HG02759 (cell line): ENCODE measurements around the gene GSK3B.

ENCODE experiments used
- ATAC-seq: cut with Tn5 transposase; IDR thresholded peaks from one replicate; pipeline ENCODE4 v1.9.1; 2021; ENCODE audit warnings: mild to moderate bottlenecking, moderate library complexity; ENCODE audit not compliant: unreplicated experiment

GSK3B gene

DNA sequence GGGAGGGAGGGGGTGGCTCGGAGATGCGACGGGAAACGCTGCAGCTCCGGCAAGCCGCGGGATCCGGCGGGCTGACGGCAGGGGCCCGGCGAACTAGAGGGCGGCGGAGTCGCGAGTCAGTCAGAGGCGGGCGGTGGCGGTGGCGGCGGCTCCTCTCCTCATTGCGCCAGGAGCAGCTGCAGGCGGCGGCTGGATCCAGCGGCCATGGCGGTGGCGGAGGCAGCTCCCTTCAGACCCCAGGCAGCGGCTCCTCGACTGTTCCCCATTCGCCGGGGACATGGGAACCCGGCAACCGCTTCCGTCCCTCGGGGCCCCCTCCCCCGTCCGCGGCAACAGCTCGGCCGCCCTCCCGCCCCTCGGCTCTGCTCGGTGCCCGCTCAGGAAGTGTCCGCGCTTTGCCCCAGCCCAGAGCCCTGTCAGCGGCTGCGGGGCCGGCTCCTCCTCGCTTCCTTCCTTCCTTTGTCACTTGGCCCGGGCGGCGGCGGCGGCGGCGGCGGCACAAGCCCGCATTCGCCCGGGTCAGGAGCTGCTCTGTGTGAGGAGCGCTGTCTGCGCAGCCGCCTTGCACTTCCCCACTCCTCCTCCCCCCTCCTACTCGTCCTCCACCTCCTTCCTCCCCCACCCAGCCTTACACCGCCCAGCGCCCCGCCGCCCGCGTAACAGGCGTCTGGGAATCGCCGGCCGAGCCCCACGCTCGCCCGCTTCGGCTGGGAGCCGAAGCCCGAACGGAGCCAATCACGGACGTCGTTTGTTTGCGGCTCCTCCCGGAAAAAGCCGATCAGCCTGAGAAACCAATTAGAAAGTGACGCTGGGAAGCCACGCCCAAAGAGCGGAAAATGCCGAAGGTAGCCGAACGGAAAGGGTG, at the start of gene GSK3B:
TSS of gene GSK3B (minus strand) at position 537 of the 865 bp plus-strand sequence. CDS start 1,013 bp downstream, outside the sequence.
- peak; percentile 38 for ATAC-seq

DNA sequence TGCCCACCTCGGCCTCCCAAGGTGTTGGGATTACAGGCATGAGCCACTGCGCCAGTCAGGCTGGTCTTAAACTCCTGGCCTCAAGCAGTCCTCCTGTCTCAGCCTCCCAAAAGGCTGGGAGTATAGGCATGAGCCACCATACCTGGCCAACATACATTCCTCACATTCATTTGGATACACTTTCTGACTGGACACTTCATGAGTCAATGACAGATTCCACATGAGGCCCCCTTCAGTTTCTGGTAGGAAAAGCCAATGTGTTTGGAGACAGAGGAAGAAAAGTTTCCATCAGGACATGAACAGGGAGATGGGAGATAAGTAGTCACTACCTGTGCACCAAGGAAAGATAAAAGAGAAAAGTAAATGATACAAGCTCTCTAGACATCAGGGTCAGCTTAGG, 49.4 kb upstream of the GSK3B start:
- no peak for ATAC-seq

DNA sequence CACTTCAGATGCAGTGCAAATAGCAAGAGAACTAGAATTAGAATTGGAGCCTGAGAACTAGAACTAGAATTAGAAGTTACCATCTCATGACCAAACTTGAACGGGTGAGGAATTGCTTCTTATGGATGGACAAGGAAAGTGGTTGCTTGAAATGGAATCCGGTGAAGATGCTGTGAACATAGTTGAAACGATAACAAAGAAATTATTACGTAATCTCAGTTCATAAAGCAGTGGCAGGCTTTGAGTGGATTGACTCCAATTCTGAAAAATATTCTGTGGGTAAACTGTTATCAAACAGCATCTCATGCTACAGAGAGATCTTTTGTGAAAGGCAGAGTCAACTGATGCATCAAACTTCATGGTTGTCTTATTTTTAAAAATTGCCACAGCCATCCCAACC, 48.0 kb upstream of the GSK3B start:
- ATAC-seq = no peak

DNA sequence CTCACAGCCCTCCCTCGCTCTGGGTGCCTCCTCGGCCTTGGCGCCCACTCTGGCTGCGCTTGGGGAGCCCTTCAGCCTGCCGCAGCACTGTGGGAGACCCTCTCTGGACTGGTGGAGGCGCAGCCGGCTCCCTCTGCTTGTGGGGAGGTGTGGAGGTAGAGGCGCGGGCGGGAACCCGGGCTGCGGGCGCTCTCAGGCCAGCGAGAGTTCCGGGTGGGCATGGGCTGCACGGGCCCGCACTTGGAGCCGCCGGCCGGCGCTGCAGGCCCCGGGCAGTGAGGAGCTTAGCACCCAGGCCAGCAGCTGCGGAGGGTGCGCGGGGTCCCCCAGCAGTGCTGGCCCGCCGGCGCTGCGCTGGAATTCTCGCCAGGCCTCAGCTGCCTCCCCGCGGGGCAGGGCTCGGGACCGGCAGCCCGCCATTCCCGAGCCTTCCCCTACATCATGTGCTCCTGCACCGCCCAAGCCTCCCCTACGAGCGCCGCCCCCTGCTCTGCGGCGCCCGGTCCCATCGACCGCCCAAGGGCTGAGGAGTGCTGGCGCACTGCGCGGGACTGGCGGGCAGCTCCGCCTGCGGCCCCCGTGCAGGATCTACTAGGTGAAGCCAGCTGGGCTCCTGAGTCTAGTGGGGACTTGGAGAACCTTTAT, 46.0 kb upstream of the GSK3B start:
- ATAC-seq = no peak

DNA sequence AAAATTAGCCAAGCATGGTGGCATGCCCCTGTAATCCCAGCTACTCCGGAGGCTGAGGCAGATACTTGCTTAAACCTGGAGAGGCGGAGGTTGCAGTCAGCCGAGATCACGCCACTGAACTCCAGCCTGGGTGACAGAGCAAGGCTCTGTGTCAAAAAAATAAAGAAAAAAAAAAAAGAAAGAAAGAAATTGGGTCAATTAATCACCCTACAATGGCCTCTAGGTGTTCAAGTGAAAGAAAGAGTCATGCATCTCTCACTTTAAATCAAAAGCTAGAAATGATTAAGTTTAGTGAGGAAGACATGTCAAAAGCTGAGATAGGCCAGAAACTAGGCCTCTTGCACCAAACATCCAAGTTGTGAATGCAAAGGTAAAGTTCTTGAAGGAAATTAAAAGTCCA, 44.9 kb upstream of the GSK3B start:
- ATAC-seq = no peak

DNA sequence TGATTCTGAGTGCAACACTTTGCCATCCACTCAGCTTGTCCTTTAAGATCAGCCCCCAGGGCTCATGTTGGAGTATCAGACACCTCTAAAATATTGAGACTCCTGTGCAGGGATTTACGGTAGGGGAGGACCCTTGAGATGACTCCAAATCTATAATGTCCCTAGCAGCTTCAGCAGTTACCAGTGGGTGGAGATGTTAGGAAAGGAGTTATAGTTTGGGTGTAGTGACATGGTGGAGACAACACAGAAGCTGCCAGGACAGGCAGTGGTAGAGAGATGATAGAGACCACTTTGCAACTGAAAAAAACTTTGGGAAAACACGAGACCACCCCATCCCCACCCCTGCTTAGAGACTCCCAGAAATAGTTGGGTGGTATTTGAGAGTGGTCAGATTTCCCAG, 43.3 kb upstream of the GSK3B start:
- ATAC-seq = no peak

DNA sequence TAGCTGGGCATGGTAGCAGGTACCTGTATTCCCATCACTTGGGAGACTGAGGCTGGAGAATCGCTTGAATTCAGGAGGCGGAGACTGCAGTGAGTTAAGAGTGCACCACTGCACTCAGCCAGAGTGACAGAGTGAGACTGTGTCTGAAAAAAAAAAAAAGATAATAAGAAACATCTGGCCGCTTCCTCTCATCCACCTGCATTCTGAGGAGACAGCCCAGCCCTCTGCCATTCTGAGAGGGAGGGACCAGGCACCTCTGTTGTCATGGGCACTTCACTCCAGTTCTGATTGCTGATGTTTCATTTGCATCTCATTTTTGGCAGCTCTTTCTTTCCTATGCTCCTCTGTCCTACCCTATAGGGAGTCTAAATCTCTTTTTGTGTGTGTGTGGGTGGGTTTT, 36.4 kb upstream of the GSK3B start:
- no peak for ATAC-seq

DNA sequence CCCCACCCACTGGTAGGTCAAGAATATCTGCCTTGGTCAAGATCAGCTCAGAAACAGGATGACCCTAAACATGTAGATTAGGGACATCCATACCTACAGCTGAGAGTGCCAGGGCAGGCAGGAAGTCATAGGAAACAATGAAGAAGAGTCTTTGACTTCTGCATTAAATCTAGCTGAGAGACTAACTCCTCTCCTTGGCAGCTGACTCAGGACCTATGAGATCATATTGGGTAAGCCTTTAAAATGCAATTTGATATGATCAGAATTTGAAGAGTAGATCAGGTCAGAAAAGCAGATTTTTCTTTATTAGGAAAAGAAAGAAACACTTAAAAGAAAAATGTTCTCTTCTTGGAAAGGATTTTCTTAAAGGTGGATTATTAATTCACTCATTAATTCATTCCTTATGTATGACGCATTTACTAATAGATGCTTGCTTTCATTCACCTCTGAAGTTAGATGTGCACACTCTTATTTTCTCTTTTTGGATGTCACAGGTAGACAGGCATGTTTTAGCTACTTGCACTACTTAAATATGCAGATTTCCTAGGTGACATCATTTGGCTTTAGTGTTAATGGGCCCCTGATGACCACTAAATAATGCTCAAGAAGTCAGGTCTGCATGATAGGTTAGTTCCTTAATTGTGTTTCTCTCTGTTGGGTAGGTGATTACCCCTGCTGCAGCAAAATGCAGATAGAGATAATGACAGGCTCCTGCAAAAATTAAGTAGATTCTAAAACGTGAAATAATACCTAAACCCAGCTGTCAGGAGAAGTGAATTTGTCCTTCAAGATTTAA, 35.7 kb upstream of the GSK3B start:
- ATAC-seq = no peak

DNA sequence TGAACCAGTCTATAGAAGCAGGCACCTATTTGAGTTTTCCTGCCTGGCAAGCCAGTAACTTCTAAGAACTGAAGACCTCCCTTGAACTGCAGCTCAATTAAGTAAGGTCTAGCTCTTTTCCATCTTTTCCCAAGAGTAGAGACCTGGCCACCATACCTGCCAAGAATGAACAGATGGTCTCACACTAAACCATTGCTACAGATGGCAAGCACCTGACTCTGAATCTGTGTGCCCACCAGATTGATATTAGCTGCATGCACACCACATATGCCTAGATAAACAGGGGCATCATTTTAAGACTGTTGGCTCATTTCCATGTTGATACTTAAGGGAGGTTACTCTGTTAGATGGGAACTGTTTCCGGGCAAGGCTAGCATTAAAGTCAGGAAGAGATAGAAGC, 34.8 kb upstream of the GSK3B start:
- ATAC-seq = no peak

DNA sequence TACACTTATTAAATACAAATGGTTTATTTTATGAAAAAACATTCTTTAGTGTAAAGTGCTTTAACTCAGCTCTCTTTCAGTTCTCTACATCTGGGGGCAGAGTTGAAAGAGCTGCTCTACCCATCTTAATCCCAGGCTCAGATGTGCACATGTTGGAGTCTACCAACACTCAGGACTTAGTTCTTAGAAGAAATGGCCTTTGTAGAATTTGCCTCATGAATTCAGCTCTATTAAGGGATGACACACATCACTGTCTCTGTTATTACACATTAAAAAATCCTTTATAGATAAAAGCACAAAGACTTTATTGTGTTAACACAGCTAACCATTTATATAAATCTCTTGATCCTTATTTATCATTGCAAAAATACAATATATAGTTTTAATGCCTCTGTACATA, 31.7 kb upstream of the GSK3B start:
- ATAC-seq = no peak

DNA sequence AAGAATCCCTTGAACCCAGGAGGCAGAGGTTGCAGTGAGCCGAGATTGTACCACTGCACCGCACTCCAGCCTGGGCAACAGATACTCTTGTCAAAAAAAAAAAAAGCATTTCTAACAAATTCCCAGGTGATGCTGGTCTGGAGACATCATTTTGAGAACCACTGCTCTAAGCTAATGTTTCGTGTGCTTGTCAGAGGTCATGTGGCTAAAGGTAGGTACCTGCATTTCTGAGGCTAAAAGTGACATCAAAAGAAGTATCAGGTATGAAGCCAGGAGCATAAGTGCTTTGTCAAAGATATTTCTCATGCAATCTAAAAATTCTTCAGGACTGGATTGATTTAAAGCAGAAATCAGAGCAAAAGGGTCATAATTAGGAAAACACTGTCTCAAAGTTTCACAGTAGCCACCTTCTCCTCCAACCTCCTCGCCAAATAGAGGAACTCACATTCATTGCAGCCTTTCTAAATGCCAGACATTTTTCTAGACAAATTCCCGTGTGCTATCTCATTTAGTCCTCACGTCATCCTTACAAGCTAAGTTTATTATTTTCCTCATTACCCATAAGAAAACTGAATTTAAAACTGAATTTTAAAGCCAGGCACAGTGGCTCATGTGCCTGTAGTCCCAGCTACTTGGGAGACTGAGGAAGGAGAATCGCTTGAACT, 25.7 kb upstream of the GSK3B start:
- ATAC-seq = no peak

DNA sequence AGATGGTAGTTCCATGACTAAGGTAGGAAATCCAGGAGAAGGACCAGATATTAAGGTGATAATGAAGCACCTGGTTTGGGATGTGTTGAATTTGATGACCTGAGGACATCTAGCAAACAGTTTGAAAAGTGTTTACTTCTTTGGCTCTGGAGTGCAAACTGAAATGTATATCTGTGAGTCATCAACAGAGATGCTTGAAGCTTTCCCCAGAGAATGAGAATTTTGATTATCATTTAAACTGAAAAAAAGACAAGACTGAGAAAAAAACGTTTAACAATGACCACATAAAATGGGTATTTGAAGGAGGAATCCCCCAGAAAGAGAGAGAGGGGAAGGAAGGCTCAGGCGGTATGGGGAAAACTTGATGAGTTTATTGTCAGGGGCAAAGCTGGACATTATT, 20.7 kb upstream of the GSK3B start:
- no peak for ATAC-seq

DNA sequence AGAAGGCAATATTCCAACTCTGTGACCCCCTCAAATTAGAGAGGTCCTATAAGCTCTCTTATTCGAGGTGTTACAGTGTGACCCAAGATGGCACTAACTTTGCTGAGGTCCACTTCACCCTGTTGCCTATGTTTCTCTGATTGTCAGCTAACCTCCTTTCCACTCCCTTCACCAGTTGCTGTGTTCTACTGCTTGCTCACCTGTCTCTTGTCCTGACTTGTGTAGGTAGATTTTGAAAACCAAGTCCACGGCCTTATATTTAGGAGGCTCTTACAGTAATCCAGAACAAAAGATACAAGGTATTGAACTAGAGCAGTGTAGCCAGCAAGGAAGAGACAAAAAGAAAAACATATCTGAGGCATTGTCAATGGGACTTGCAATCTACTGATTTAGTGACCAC, 20.1 kb upstream of the GSK3B start:
- no peak for ATAC-seq

DNA sequence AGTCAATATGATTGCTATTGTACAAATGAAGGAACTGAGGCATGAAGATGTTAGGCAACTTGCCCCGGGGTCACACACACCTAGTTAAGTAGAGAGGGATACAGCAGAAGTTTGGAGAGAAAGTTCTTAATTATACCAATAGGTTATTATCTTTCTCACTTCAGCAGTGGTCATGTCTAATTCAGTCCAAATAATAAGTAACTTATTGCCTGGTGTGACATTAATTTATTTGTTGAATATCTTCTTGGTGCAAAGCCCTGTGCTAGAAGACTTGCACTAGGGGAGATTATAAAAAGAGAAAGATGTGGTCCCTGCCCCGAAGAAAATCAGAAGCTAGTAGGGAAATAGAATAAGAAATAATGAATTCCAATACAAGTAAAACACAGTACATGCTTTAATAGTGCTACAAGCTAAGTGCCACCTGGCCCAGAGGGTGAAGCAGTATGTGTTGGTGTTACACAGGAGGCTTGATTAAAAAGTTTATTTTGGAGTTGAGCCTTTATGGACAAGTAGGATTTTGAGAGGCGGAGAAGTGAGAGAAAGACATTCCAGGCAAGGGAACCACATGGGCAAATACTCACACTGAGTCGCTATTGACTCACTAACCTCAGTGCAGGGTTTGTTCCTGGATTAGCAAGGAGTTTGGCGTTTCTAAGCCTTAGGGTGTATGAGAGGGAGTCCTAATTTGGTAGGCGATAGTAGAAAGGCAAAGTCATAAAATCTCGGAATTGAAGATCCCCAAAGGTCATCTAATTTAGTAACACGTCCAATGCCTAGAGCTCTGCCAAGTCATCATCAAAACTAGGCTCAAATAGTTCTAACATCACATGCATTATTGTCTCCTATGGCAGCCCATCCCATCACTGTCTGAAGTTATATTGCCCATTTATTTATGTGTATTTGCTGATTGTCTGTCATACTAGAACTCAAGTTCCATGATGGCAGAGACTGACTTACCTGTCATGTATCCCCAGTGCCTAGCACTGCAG, 19.2 kb upstream of the GSK3B start:
- ATAC-seq = no peak

DNA sequence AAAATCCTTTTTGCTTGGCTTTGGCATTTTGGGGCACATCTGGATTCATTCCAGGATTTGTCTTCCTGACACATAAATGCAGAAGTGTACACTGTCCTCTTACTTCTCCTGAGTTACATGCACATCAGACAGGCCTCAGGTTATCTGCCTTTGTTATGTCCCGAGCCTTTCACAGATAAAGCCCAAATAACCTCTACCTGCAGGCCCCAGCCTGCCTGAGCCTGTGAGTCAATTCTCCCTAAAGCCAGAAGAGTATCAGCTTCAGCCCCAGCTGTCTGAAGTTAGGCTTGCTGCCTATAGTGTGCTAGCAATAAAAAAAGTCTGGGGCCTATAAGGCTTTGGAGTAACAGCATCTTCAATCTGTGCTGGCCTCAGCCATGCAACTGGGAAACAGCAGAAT, 17.7 kb upstream of the GSK3B start:
- ATAC-seq = no peak

DNA sequence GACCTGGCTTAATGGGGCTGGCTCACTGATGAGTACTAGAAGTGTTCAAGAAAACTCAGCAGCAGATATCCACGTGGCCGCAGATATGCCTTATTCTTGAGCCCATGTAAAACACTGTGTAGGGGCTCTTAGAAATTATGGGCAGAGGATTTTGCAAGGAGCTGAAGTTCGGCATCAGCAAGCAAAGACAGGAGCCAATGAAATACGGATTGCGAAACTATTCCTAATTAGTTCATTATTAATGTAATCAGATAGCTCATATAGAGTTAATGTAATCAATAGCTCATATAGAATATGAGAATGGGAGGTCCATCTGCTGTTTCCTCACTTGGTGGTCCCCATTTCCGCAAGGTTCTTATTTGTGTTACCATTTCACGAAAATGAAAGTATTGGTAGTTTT, 9.0 kb upstream of the GSK3B start:
- ATAC-seq = no peak

DNA sequence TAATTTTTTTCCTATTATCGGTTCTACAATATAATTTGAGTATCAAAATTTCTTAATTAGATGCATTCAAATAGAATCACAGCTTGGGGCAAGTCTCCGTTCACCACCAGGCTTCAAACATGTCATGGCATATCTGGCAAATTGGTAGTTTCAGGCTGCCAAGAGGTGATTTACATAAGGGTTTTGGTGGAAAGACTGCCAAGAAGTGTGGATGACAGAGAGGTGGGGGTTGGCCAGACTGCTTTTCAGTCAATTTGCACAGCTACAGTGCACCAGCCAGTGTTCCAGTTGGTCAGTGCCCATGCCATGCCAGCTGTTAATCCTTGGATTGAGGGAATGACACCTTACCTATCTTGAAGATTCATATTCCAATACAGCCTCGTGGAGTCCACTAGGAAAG, 8.4 kb upstream of the GSK3B start:
- no peak for ATAC-seq

DNA sequence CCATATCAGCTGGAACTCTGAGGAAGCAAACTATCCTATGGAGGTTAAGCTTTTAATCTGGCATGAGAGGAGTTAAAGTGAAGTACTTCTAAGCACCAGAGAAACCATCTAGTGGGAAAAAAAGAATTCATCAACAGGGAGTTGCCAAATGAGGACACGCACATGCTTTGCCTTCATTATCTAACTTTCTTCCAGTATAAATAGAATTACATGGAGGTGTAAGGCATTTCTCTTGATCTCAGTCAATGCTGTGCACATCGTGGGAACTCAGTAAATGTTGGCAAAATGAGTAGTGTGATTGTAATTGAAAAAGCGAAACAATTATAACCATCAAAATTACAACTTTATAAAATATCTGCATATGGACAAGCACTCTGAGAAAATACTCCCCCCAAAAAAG, 8.0 kb upstream of the GSK3B start:
- no peak for ATAC-seq

DNA sequence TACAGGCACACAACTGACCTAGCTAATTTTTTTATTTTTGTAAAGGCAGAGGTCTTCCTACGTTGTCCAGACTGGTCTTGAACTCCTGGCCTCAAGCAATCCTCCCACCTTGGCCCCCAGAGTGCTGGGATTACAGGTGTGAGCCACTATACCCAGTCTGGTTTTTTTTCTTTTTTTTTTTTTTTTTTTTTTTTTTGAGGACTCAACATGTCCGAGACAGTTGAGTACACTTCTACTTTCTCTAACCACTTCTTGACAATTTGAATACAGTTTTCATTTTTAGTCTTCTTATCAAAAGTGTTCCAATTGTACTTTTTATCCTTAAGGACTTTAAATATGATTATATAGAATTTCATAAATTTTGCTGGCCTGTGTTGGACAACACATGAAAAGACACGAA, 7.4 kb upstream of the GSK3B start:
- no peak for ATAC-seq

DNA sequence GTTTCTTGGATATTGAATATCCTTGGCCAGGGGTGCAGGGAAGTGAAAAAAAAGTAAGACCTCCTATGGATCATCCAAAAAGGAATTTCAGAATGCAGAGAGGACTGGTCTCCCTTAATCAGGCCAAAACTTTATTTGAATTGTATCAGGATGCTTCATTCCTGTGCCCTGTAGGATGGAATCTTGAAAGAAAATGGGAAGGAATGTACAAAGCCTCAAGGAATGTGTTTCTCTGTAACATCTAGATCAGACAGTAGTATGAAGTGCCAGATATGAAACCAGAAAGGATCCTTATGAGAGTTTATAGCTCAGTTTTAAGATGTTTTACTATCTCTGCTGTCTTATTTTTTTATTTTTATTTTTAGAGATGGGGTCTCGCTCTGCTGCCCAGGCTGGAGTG, 6.5 kb upstream of the GSK3B start:
- ATAC-seq = no peak
